Measurements from ENCODE around the gene EEFSEC. TPM values are rescaled to one million over a fixed set of nuclear protein-coding genes. Genes with fewer than 3 reads are reported as not detected.

EEFSEC gene
- total RNA-seq, 1 experiment from 2014 or later, result 21.3 TPM

- H3K9me3 ChIP-seq (ENCODE audit: insufficient read depth, low read depth), result no peaks in the 10 kb centered on the region
- H3K9me2 ChIP-seq (ENCODE audit: insufficient read depth), result no peaks in the 10 kb centered on the region
- TF ChIP-seq CTCF (conservative IDR thresholded peaks at IDR 0.05) (no peak), EZH2 (IDR thresholded peaks at IDR 0.05; ENCODE audit: low read depth) (no peak)
- BruUV-seq (replicated peaks), result no TSS peak
- no peak overlapping the region for H3K27ac ChIP-seq
- H4K20me1 ChIP-seq (ENCODE audit: insufficient read depth), result no peaks in the 10 kb centered on the region
- no peak overlapping the region for H3K4me3 ChIP-seq
- DNase-seq, result no peak
- no peaks in the 10 kb centered on the region for H3K27me3 ChIP-seq (ENCODE audit: insufficient read depth, low read depth)
- CTCF ChIA-PET, result no interaction called here
- H3K4me1 ChIP-seq (replicated peaks; ENCODE audit: insufficient read depth), result no peaks in the 10 kb centered on the region
- intact Hi-C loops (cut with micrococcal nuclease; ENCODE audit: unreplicated experiment), result no loop called here
- H2AFZ ChIP-seq, result no peak overlapping the region
- H3F3A ChIP-seq (ENCODE audit: insufficient read depth, low read depth), result no peaks in the 10 kb centered on the region; the same call in 1 of the 2 replicates
- no peaks in the 10 kb centered on the region for H3K79me2 ChIP-seq (ENCODE audit: low read depth)
- H3K36me3 ChIP-seq (ENCODE audit: low read depth), result no peaks in the 10 kb centered on the region
- H3K4me2 ChIP-seq, result no peak overlapping the region
- POLR2A ChIA-PET (ENCODE audit: unreplicated experiment), result interaction anchor here (0.6 kb wide), 1 partner anchor 59 kb away, joined by 9 read pairs; no protein-coding TSS in a partner anchor
Observed at GRCh38 chr3:128374746-128375445, 221.6 kb downstream of the EEFSEC start.

- H2AFZ ChIP-seq, result no peak overlapping the region
- no peaks in the 10 kb centered on the region for H3K79me2 ChIP-seq (ENCODE audit: low read depth)
- intact Hi-C loops (cut with micrococcal nuclease; ENCODE audit: unreplicated experiment), result no loop called here
- no peaks in the 10 kb centered on the region for H3K9me2 ChIP-seq (ENCODE audit: insufficient read depth)
- DNase-seq, result no peak
- H3K9me3 ChIP-seq (ENCODE audit: insufficient read depth, low read depth), result no peaks in the 10 kb centered on the region
- POLR2A ChIA-PET (ENCODE audit: unreplicated experiment), result no interaction called here
- H3K36me3 ChIP-seq (ENCODE audit: low read depth), result no peaks in the 10 kb centered on the region
- H3K4me1 ChIP-seq (replicated peaks; ENCODE audit: insufficient read depth), result no peaks in the 10 kb centered on the region
- BruUV-seq (replicated peaks), result no TSS peak
- H3F3A ChIP-seq (ENCODE audit: insufficient read depth, low read depth), result no peaks in the 10 kb centered on the region; the same call in 1 of the 2 replicates
- H4K20me1 ChIP-seq (ENCODE audit: insufficient read depth), result no peaks in the 10 kb centered on the region
- CTCF ChIA-PET, result no interaction called here
- H3K27me3 ChIP-seq (ENCODE audit: insufficient read depth, low read depth), result no peaks in the 10 kb centered on the region
- H3K4me3 ChIP-seq, result no peak overlapping the region
- TF ChIP-seq CTCF (conservative IDR thresholded peaks at IDR 0.05) (no peak), EZH2 (IDR thresholded peaks at IDR 0.05; ENCODE audit: low read depth) (no peak)
- H3K4me2 ChIP-seq, result no peak overlapping the region
- H3K27ac ChIP-seq, result no peak overlapping the region
Observed at GRCh38 chr3:128376516-128376915, 223.2 kb downstream of the EEFSEC start.

GRCh38 chr3:128378631-128379347 is 225.5 kb downstream of the EEFSEC start:
- Histone ChIP-seq H3K36me3 (ENCODE audit: low read depth) (no peaks in the 10 kb centered on the region), H3F3A (ENCODE audit: insufficient read depth, low read depth) (peaks cover 11% of the 10 kb centered on the region; the same call in 1 of the 2 replicates), H4K20me1 (ENCODE audit: insufficient read depth) (no peaks in the 10 kb centered on the region), H2AFZ (no peak overlapping the region), H3K4me1 (replicated peaks; ENCODE audit: insufficient read depth) (peaks cover 18% of the 10 kb centered on the region), H3K4me3 (no peak overlapping the region), H3K9me3 (ENCODE audit: insufficient read depth, low read depth) (no peaks in the 10 kb centered on the region), H3K9me2 (ENCODE audit: insufficient read depth) (no peaks in the 10 kb centered on the region), H3K4me2 (no peak overlapping the region), H3K27ac (no peak overlapping the region), H3K27me3 (ENCODE audit: insufficient read depth, low read depth) (no peaks in the 10 kb centered on the region), H3K79me2 (ENCODE audit: low read depth) (no peaks in the 10 kb centered on the region)
- DNase-seq, result no peak
- no TSS peak for BruUV-seq (replicated peaks)
- ChIA-PET CTCF (no interaction called here), POLR2A (ENCODE audit: unreplicated experiment) (no interaction called here)
- TF ChIP-seq EZH2 (IDR thresholded peaks at IDR 0.05; ENCODE audit: low read depth), result no peak
- TF ChIP-seq CTCF (conservative IDR thresholded peaks at IDR 0.05), result no peak
- intact Hi-C loops (cut with micrococcal nuclease; ENCODE audit: unreplicated experiment), result no loop called here
